Measurements from ENCODE around the gene RYR3. TPM values are rescaled to one million over a fixed set of nuclear protein-coding genes. Genes with fewer than 3 reads are reported as not detected.
A peak's percentile ranks its signal among the peaks of the same experiment; 100 is the strongest.
"Not testable (repeated sequence)": the region's sequence is repeated elsewhere in the genome, so short reads cannot be mapped to it uniquely, and the experiment has no call there.

RYR3 gene
- total and polyA plus RNA-seq, 4 donors, result 0.09 to 1.4 (median 0.47) TPM

- no peaks in the 10 kb centered on the region for H3K4me1 ChIP-seq (ENCODE audit: control insufficient read depth in 5 of 5, insufficient read depth in 5 of 5, low read length in 5 of 5)
- H3K36me3 ChIP-seq (ENCODE audit: control insufficient read depth in 4 of 4, insufficient read depth in 4 of 4, low read length in 4 of 4), result no peaks in the 10 kb centered on the region
- no peak for TF ChIP-seq CTCF (IDR thresholded peaks at IDR 0.05; ENCODE audit: control extremely low read depth, extremely low read depth)
- ATAC-seq (ENCODE audit: insufficient read depth, low FRiP score), result peak; percentile 58
- H3K9me3 ChIP-seq (ENCODE audit: control insufficient read depth in 4 of 4, insufficient read depth in 3 of 4, low read length in 3 of 4), result no peaks in the 10 kb centered on the region
- H3K27ac ChIP-seq (ENCODE audit: low read depth in 1 of 2, low read length in 1 of 2), result no peak overlapping the region
- H3K9ac ChIP-seq (ENCODE audit: insufficient read depth in 1 of 2, low read length in 2 of 2), result no peak overlapping the region
- no peak for DNase-seq
- H3K27me3 ChIP-seq (ENCODE audit: control insufficient read depth in 3 of 3, insufficient read depth in 3 of 3, low read length in 2 of 3), result no peaks in the 10 kb centered on the region
- 52 to 71% methylated on average over 2 of the region's 2 CpGs for WGBS, 2 donors
- no peak overlapping the region for H3K4me3 ChIP-seq
Observed at GRCh38 chr15:33587773-33588172, 277.0 kb downstream of the RYR3 start.

- Histone ChIP-seq H3K4me1 (ENCODE audit: control insufficient read depth in 5 of 5, insufficient read depth in 5 of 5, low read length in 5 of 5) (no peaks in the 10 kb centered on the region), H3K4me3 (no peak overlapping the region), H3K9ac (ENCODE audit: insufficient read depth in 1 of 2, low read length in 2 of 2) (no peak overlapping the region), H3K9me3 (ENCODE audit: control insufficient read depth in 4 of 4, insufficient read depth in 3 of 4, low read length in 3 of 4) (no peaks in the 10 kb centered on the region), H3K27ac (ENCODE audit: low read depth in 1 of 2, low read length in 1 of 2) (no peak overlapping the region), H3K36me3 (ENCODE audit: control insufficient read depth in 4 of 4, insufficient read depth in 4 of 4, low read length in 4 of 4) (no peaks in the 10 kb centered on the region), H3K27me3 (ENCODE audit: control insufficient read depth in 3 of 3, insufficient read depth in 3 of 3, low read length in 2 of 3) (no peaks in the 10 kb centered on the region)
- 76 to 91% methylated on average over 5 of the region's 5 CpGs for WGBS, 2 donors
- DNase-seq (no peak), ATAC-seq (ENCODE audit: insufficient read depth, low FRiP score) (no peak)
- TF ChIP-seq CTCF (IDR thresholded peaks at IDR 0.05; ENCODE audit: control extremely low read depth, extremely low read depth), result no peak
Observed at GRCh38 chr15:33592864-33593263, 282.1 kb downstream of the RYR3 start.

- H3K4me1 ChIP-seq (ENCODE audit: control insufficient read depth in 5 of 5, insufficient read depth in 5 of 5, low read length in 5 of 5), result not testable (repeated sequence)
Observed at GRCh38 chr15:33598382-33598781, 287.6 kb downstream of the RYR3 start.

GRCh38 chr15:33600212-33600611 lies 289.4 kb downstream of the RYR3 start:
- Histone ChIP-seq H3K9ac (ENCODE audit: insufficient read depth in 1 of 2, low read length in 2 of 2) (no peak overlapping the region), H3K4me3 (no peak overlapping the region), H3K4me1 (ENCODE audit: control insufficient read depth in 5 of 5, insufficient read depth in 5 of 5, low read length in 5 of 5) (no peaks in the 10 kb centered on the region), H3K27me3 (ENCODE audit: control insufficient read depth in 3 of 3, insufficient read depth in 3 of 3, low read length in 2 of 3) (no peaks in the 10 kb centered on the region), H3K9me3 (ENCODE audit: control insufficient read depth in 4 of 4, insufficient read depth in 3 of 4, low read length in 3 of 4) (no peaks in the 10 kb centered on the region), H3K27ac (ENCODE audit: low read depth in 1 of 2, low read length in 1 of 2) (no peak overlapping the region), H3K36me3 (ENCODE audit: control insufficient read depth in 4 of 4, insufficient read depth in 4 of 4, low read length in 4 of 4) (no peaks in the 10 kb centered on the region)
- ATAC-seq (ENCODE audit: insufficient read depth, low FRiP score) (no peak), DNase-seq (peak in 1 of 3 donors; percentile 7)
- 69 to 72% methylated on average over 7 of the region's 7 CpGs for WGBS, 2 donors
- no peak for TF ChIP-seq CTCF (IDR thresholded peaks at IDR 0.05; ENCODE audit: control extremely low read depth, extremely low read depth)

More at GRCh38 chr15:33598382-33598781, 287.6 kb downstream of the RYR3 start:
- DNase-seq; H3K4me3 ChIP-seq; H3K9ac ChIP-seq (ENCODE audit: insufficient read depth in 1 of 2, low read length in 2 of 2); ATAC-seq (ENCODE audit: insufficient read depth, low FRiP score); H3K36me3 ChIP-seq (ENCODE audit: control insufficient read depth in 4 of 4, insufficient read depth in 4 of 4, low read length in 4 of 4); H3K27ac ChIP-seq (ENCODE audit: low read depth in 1 of 2, low read length in 1 of 2); H3K9me3 ChIP-seq (ENCODE audit: control insufficient read depth in 4 of 4, insufficient read depth in 3 of 4, low read length in 3 of 4); H3K27me3 ChIP-seq (ENCODE audit: control insufficient read depth in 3 of 3, insufficient read depth in 3 of 3, low read length in 2 of 3): not testable (repeated sequence)
- WGBS, 2 donors, result 60 to 68% methylated on average over 4 of the region's 4 CpGs

Measured in lung (tissue), 12 donors.